ENCODE measurements around the gene CTNNA2. TPM values are rescaled to one million over a fixed set of nuclear protein-coding genes. Genes with fewer than 3 reads are reported as not detected.
A peak's percentile ranks its signal among the peaks of the same experiment; 100 is the strongest.

Gene CTNNA2
- total RNA-seq, 5 donors from 2014 or later (not counting 1 experiment from before 2014, with no cell fraction given) = not detected

- CTCF ChIA-PET = no interaction called here
- POLR2A ChIA-PET = no interaction called here
- 0% methylated on average over 1 of the region's 5 CpGs for WGBS (ENCODE audit: insufficient coverage)
Observed at GRCh38 chr2:79935046-79935732, 422.3 kb downstream of the CTNNA2 start.

GRCh38 chr2:79935771-79936657 lies 423.2 kb downstream of the CTNNA2 start:
- no peaks in the 10 kb centered on the region for H3K27me3 ChIP-seq (replicated peaks in 1 of 2; ENCODE audit: control insufficient read depth in 2 of 2, extremely low read depth in 1 of 2, insufficient read depth in 2 of 2, low read length in 1 of 2)
- H3K4me1 ChIP-seq (ENCODE audit: control insufficient read depth in 1 of 2, extremely low read depth in 1 of 2, insufficient read depth in 2 of 2, low read length in 2 of 2) = no peaks in the 10 kb centered on the region
- H3K9me3 ChIP-seq = no peaks in the 10 kb centered on the region
- Mint-ChIP-seq H3K4me1 (peaks cover 2 to 6% (median 4%) of the 10 kb centered on the region in 3 donors), H3K27ac (no peak overlapping the region), H3K27me3 (peaks cover 4 to 8% of the 10 kb centered on the region in 2 donors), H3K9me3 (peaks cover 0 to 5% (median 4%) of the 10 kb centered on the region in 3 donors), H3K4me3 (no peak overlapping the region), H3K36me3 (no peaks in the 10 kb centered on the region)
- no peak overlapping the region for H3K4me3 ChIP-seq (ENCODE audit: control insufficient read depth in 1 of 2, extremely low read depth in 1 of 2, low read length in 1 of 2)
- peak in 1 of 35 experiments; percentile 1 for DNase-seq
- ChIA-PET CTCF (no interaction called here), POLR2A (no interaction called here)
- WGBS (ENCODE audit: insufficient coverage) = 0% methylated on average over 3 of the region's 9 CpGs
- no peak for ATAC-seq (replicated peaks in 1 of 4)
- H3K27ac ChIP-seq (ENCODE audit: low read length) = no peak overlapping the region
- H3K36me3 ChIP-seq (ENCODE audit: control insufficient read depth in 2 of 2, extremely low read depth in 1 of 2, insufficient read depth in 1 of 2, low read length in 1 of 2) = no peaks in the 10 kb centered on the region

More at GRCh38 chr2:79935046-79935732, 422.3 kb downstream of the CTNNA2 start:
- no peak overlapping the region for H3K27ac ChIP-seq (ENCODE audit: low read length)
- Mint-ChIP-seq H3K36me3 (no peaks in the 10 kb centered on the region), H3K27me3 (peaks cover 4 to 8% of the 10 kb centered on the region in 2 donors), H3K27ac (no peak overlapping the region), H3K4me1 (peaks cover 2 to 6% (median 4%) of the 10 kb centered on the region in 3 donors), H3K4me3 (no peak overlapping the region), H3K9me3 (peaks cover 0 to 5% (median 4%) of the 10 kb centered on the region in 3 donors)
- ATAC-seq (replicated peaks in 1 of 4) = no peak
- no peak overlapping the region for H3K4me3 ChIP-seq (ENCODE audit: control insufficient read depth in 1 of 2, extremely low read depth in 1 of 2, low read length in 1 of 2)
- H3K36me3 ChIP-seq (ENCODE audit: control insufficient read depth in 2 of 2, extremely low read depth in 1 of 2, insufficient read depth in 1 of 2, low read length in 1 of 2) = no peaks in the 10 kb centered on the region
- DNase-seq = no peak
- H3K27me3 ChIP-seq (replicated peaks in 1 of 2; ENCODE audit: control insufficient read depth in 2 of 2, extremely low read depth in 1 of 2, insufficient read depth in 2 of 2, low read length in 1 of 2) = no peaks in the 10 kb centered on the region
- H3K4me1 ChIP-seq (ENCODE audit: control insufficient read depth in 1 of 2, extremely low read depth in 1 of 2, insufficient read depth in 2 of 2, low read length in 2 of 2) = no peaks in the 10 kb centered on the region
- no peaks in the 10 kb centered on the region for H3K9me3 ChIP-seq

- no peak overlapping the region for H3K4me3 Mint-ChIP-seq
- no peaks in the 10 kb centered on the region for H3K36me3 Mint-ChIP-seq
- H3K9me3 Mint-ChIP-seq = peaks cover 0 to 5% (median 4%) of the 10 kb centered on the region in 3 donors
- H3K27me3 ChIP-seq (replicated peaks in 1 of 2; ENCODE audit: control insufficient read depth in 2 of 2, extremely low read depth in 1 of 2, insufficient read depth in 2 of 2, low read length in 1 of 2) = no peaks in the 10 kb centered on the region
- peaks cover 4 to 11% of the 10 kb centered on the region in 2 donors for H3K27me3 Mint-ChIP-seq
- ATAC-seq (replicated peaks in 1 of 4) (no peak), DNase-seq (no peak)
- CTCF ChIA-PET = no interaction called here
- POLR2A ChIA-PET = no interaction called here
- no peaks in the 10 kb centered on the region for H3K4me1 ChIP-seq (ENCODE audit: control insufficient read depth in 1 of 2, extremely low read depth in 1 of 2, insufficient read depth in 2 of 2, low read length in 2 of 2)
- no peak overlapping the region for H3K27ac Mint-ChIP-seq
- peaks cover 2 to 6% (median 4%) of the 10 kb centered on the region in 3 donors for H3K4me1 Mint-ChIP-seq
- WGBS (ENCODE audit: insufficient coverage) = no CpG with 5 or more reads among the region's 3 CpGs
- no peak overlapping the region for H3K4me3 ChIP-seq (ENCODE audit: control insufficient read depth in 1 of 2, extremely low read depth in 1 of 2, low read length in 1 of 2)
- no peaks in the 10 kb centered on the region for H3K9me3 ChIP-seq
- no peak overlapping the region for H3K27ac ChIP-seq (ENCODE audit: low read length)
- no peaks in the 10 kb centered on the region for H3K36me3 ChIP-seq (ENCODE audit: control insufficient read depth in 2 of 2, extremely low read depth in 1 of 2, insufficient read depth in 1 of 2, low read length in 1 of 2)
Observed at GRCh38 chr2:79936715-79937114, 423.9 kb downstream of the CTNNA2 start.

- Histone ChIP-seq H3K27ac (ENCODE audit: low read length) (no peak overlapping the region), H3K4me1 (ENCODE audit: control insufficient read depth in 1 of 2, extremely low read depth in 1 of 2, insufficient read depth in 2 of 2, low read length in 2 of 2) (no peaks in the 10 kb centered on the region), H3K4me3 (ENCODE audit: control insufficient read depth in 1 of 2, extremely low read depth in 1 of 2, low read length in 1 of 2) (no peak overlapping the region), H3K9me3 (no peaks in the 10 kb centered on the region), H3K36me3 (ENCODE audit: control insufficient read depth in 2 of 2, extremely low read depth in 1 of 2, insufficient read depth in 1 of 2, low read length in 1 of 2) (no peaks in the 10 kb centered on the region), H3K27me3 (replicated peaks in 1 of 2; ENCODE audit: control insufficient read depth in 2 of 2, extremely low read depth in 1 of 2, insufficient read depth in 2 of 2, low read length in 1 of 2) (no peaks in the 10 kb centered on the region)
- ChIA-PET POLR2A (no interaction called here), CTCF (no interaction called here)
- 88% methylated on average over 1 of the region's 1 CpG for WGBS (ENCODE audit: insufficient coverage)
- no peak for ATAC-seq (replicated peaks in 1 of 4)
- H3K27me3 Mint-ChIP-seq = peaks cover 3 to 4% of the 10 kb centered on the region in 2 donors
- H3K9me3 Mint-ChIP-seq = no peaks in the 10 kb centered on the region
- H3K4me3 Mint-ChIP-seq = no peak overlapping the region
- H3K36me3 Mint-ChIP-seq = no peaks in the 10 kb centered on the region
- no peak overlapping the region for H3K27ac Mint-ChIP-seq
- DNase-seq = no peak
- peaks cover 2 to 6% (median 4%) of the 10 kb centered on the region in 3 donors for H3K4me1 Mint-ChIP-seq
Observed at GRCh38 chr2:79938648-79939047, 425.8 kb downstream of the CTNNA2 start.

GRCh38 chr2:79940364-79940763 lies 427.5 kb downstream of the CTNNA2 start:
- WGBS (ENCODE audit: insufficient coverage) = no CpG with 5 or more reads among the region's 2 CpGs
- no peaks in the 10 kb centered on the region for H3K36me3 ChIP-seq (ENCODE audit: control insufficient read depth in 2 of 2, extremely low read depth in 1 of 2, insufficient read depth in 1 of 2, low read length in 1 of 2)
- no peak for ATAC-seq (replicated peaks in 1 of 4)
- no peaks in the 10 kb centered on the region for H3K9me3 ChIP-seq
- Mint-ChIP-seq H3K9me3 (no peaks in the 10 kb centered on the region), H3K4me3 (no peak overlapping the region), H3K4me1 (peaks cover 2 to 6% (median 4%) of the 10 kb centered on the region in 3 donors), H3K36me3 (no peaks in the 10 kb centered on the region), H3K27ac (no peak overlapping the region), H3K27me3 (peaks cover 3 to 4% of the 10 kb centered on the region in 2 donors)
- DNase-seq = no peak
- ChIA-PET POLR2A (no interaction called here), CTCF (interaction anchor here in 1 of 2 donors (0.8 kb wide), 1 partner anchor 8 kb away, joined by 6 read pairs; no protein-coding TSS in a partner anchor)
- H3K27me3 ChIP-seq (replicated peaks in 1 of 2; ENCODE audit: control insufficient read depth in 2 of 2, extremely low read depth in 1 of 2, insufficient read depth in 2 of 2, low read length in 1 of 2) = no peaks in the 10 kb centered on the region
- no peaks in the 10 kb centered on the region for H3K4me1 ChIP-seq (ENCODE audit: control insufficient read depth in 1 of 2, extremely low read depth in 1 of 2, insufficient read depth in 2 of 2, low read length in 2 of 2)
- H3K27ac ChIP-seq (ENCODE audit: low read length) = no peak overlapping the region
- H3K4me3 ChIP-seq (ENCODE audit: control insufficient read depth in 1 of 2, extremely low read depth in 1 of 2, low read length in 1 of 2) = no peak overlapping the region

GRCh38 chr2:79941179-79941578 lies 428.3 kb downstream of the CTNNA2 start:
- no peaks in the 10 kb centered on the region for H3K36me3 Mint-ChIP-seq
- ChIA-PET POLR2A (no interaction called here), CTCF (interaction anchor here in 1 of 2 donors (0.8 kb wide), 1 partner anchor 9 kb away, joined by 6 read pairs; no protein-coding TSS in a partner anchor)
- H3K4me3 Mint-ChIP-seq = no peak overlapping the region
- H3K9me3 Mint-ChIP-seq = no peaks in the 10 kb centered on the region
- H3K27ac Mint-ChIP-seq = no peak overlapping the region
- no peak for DNase-seq
- WGBS (ENCODE audit: insufficient coverage) = no CpG with 5 or more reads among the region's 2 CpGs
- no peak for ATAC-seq (replicated peaks in 1 of 4)
- Histone ChIP-seq H3K27me3 (replicated peaks in 1 of 2; ENCODE audit: control insufficient read depth in 2 of 2, extremely low read depth in 1 of 2, insufficient read depth in 2 of 2, low read length in 1 of 2) (no peaks in the 10 kb centered on the region), H3K36me3 (ENCODE audit: control insufficient read depth in 2 of 2, extremely low read depth in 1 of 2, insufficient read depth in 1 of 2, low read length in 1 of 2) (no peaks in the 10 kb centered on the region), H3K9me3 (no peaks in the 10 kb centered on the region), H3K4me1 (ENCODE audit: control insufficient read depth in 1 of 2, extremely low read depth in 1 of 2, insufficient read depth in 2 of 2, low read length in 2 of 2) (no peaks in the 10 kb centered on the region), H3K27ac (ENCODE audit: low read length) (no peak overlapping the region), H3K4me3 (ENCODE audit: control insufficient read depth in 1 of 2, extremely low read depth in 1 of 2, low read length in 1 of 2) (no peak overlapping the region)
- H3K27me3 Mint-ChIP-seq = peaks cover 3 to 4% of the 10 kb centered on the region in 2 donors
- H3K4me1 Mint-ChIP-seq = peaks cover 2 to 4% (median 4%) of the 10 kb centered on the region in 3 donors
